GM20431 (cell line): ENCODE measurements around the gene ZSCAN9.

Experiments
- in situ Hi-C: fragments of 300-500 bp; cut with MseI, MboI; formaldehyde crosslinking; loops from one replicate; pipeline ENCODE4 v1.15.0; 2020; ENCODE audit warnings: low sequenced_read_pairs; ENCODE audit not compliant: unreplicated experiment

The ZSCAN9 gene

GRCh38 chr6:28220257-28221133 is 4.6 kb upstream of the ZSCAN9 start:
- in situ Hi-C loops = no loop called here

- in situ Hi-C loops = no loop called here
Measured at GRCh38 chr6:28224131-28225055, 682 bp upstream of the ZSCAN9 start.

- in situ Hi-C loops = no loop called here
Measured at GRCh38 chr6:28226460-28226859, 1.4 kb downstream of the ZSCAN9 start.

GRCh38 chr6:28232785-28233184 is 7.7 kb downstream of the ZSCAN9 start:
- in situ Hi-C loops = no loop called here

- in situ Hi-C loops = no loop called here
Measured at GRCh38 chr6:28235912-28236452, 10.9 kb downstream of the ZSCAN9 start.

- in situ Hi-C loops = no loop called here
Measured at GRCh38 chr6:28239636-28240035, 14.6 kb downstream of the ZSCAN9 start.

- in situ Hi-C loops = no loop called here
Measured at GRCh38 chr6:28240471-28240870, 15.4 kb downstream of the ZSCAN9 start.

GRCh38 chr6:28243946-28244345 is 18.9 kb downstream of the ZSCAN9 start:
- in situ Hi-C loops = no loop called here

GRCh38 chr6:28245206-28245941 is 20.3 kb downstream of the ZSCAN9 start:
- in situ Hi-C loops = no loop called here

GRCh38 chr6:28248916-28249315 is 23.8 kb downstream of the ZSCAN9 start:
- in situ Hi-C loops = no loop called here

GRCh38 chr6:28250747-28251146 is 25.7 kb downstream of the ZSCAN9 start:
- in situ Hi-C loops = no loop called here

GRCh38 chr6:28251661-28252008 is 26.6 kb downstream of the ZSCAN9 start:
- in situ Hi-C loops = no loop called here

GRCh38 chr6:28252009-28252975 is 27.2 kb downstream of the ZSCAN9 start, which contains the start of gene ZKSCAN4:
ZKSCAN4 (minus strand) TSS chr6:28252269; CDS start chr6:28251980, 289 bp downstream.
- in situ Hi-C loops = no loop called here

GRCh38 chr6:28254121-28254519 is 29.0 kb downstream of the ZSCAN9 start:
- in situ Hi-C loops = no loop called here

GRCh38 chr6:28257042-28257441 is 32.0 kb downstream of the ZSCAN9 start:
- in situ Hi-C loops = no loop called here

- in situ Hi-C loops = no loop called here
Measured at GRCh38 chr6:28258877-28259777, 34.1 kb downstream of the ZSCAN9 start, which contains the start of gene NKAPL. NKAPL (plus strand) TSS chr6:28259297; CDS start chr6:28259372, 75 bp downstream.

- in situ Hi-C loops = no loop called here
Measured at GRCh38 chr6:28263922-28264321, 38.8 kb downstream of the ZSCAN9 start.
